PC-3 (cell line): ENCODE results near the gene TOMM20. TPM values are rescaled to one million over a fixed set of nuclear protein-coding genes. Genes with fewer than 3 reads are reported as not detected.
"Not testable (repeated sequence)": the region's sequence is repeated elsewhere in the genome, so short reads cannot be mapped to it uniquely, and the experiment has no call there.

Source experiments
- ATAC-seq: fragments of 200-7000 bp; cut with Tn5 transposase; 2 replicates; pipeline ENCODE4 v1.9.1; 2020; ENCODE audit warnings: mild to moderate bottlenecking, moderate library complexity
- BruUV-seq: library from RNA; stranded (reverse); fragments of 400-500 nt; replicated peaks from 2 replicates; lab custom pipeline; 2021; lab: Mats Ljungman, UMichigan
- CTCF ChIA-PET: fragments of 300-600 bp; sonication (Branson Sonifier 250); formaldehyde crosslinking; loops from one replicate; lab custom pipeline; 2022; ENCODE audit warnings: antibody characterized with exemption; lab: Charles Lee
- POLR2A ChIA-PET: fragments of 300-600 bp; sonication (Branson Sonifier 250); formaldehyde crosslinking; loops from one replicate; lab custom pipeline; 2022; ENCODE audit warnings: antibody characterized with exemption; ENCODE audit not compliant: unreplicated experiment; lab: Charles Lee
- DNase-seq: peaks from one replicate; pipeline ENCODE4 v3.0.0-alpha.2; 2015
- H2AFZ ChIP-seq: fragments of 300-600 bp; sonication (generic); 2 replicates; pipeline ENCODE4 v1.6.0; 2016; ENCODE audit warnings: antibody characterized with exemption, low read length
- H3F3A ChIP-seq: fragments of 300-600 bp; sonication (generic); one replicate; pipeline ENCODE4 v1.6.0; 2017; ENCODE audit warnings: antibody characterized with exemption, low read length, control low read depth, mild to moderate bottlenecking; ENCODE audit not compliant: unreplicated experiment
- H3K27ac ChIP-seq: fragments of 300-600 bp; sonication (generic); 2 replicates; pipeline ENCODE4 v1.5.1; 2016; ENCODE audit warnings: mild to moderate bottlenecking, low read length
- H3K27me3 ChIP-seq: fragments of 300-600 bp; sonication (generic); 2 replicates; pipeline ENCODE4 v1.6.1; 2016; ENCODE audit warnings: low read length, mixed read lengths
- H3K36me3 ChIP-seq: fragments of 300-600 bp; sonication (generic); 2 replicates; pipeline ENCODE4 v1.6.1; 2016; ENCODE audit warnings: low read depth, mixed run types, low read length, mixed read lengths
- H3K4me1 ChIP-seq: fragments of 300-600 bp; sonication (generic); 2 replicates; pipeline ENCODE4 v1.5.1; 2016; ENCODE audit warnings: low read length; ENCODE audit not compliant: insufficient read depth
- H3K4me2 ChIP-seq: fragments of 300-600 bp; sonication (generic); 2 replicates; pipeline ENCODE4 v1.6.0; 2016; ENCODE audit warnings: low read length
- H3K4me3 ChIP-seq: fragments of 300-600 bp; sonication (generic); 2 replicates; pipeline ENCODE4 v1.5.1; 2016; ENCODE audit warnings: mild to moderate bottlenecking, low read length, mixed read lengths
- H3K79me2 ChIP-seq: fragments of 300-600 bp; sonication (generic); 2 replicates; pipeline ENCODE4 v1.6.1; 2017; ENCODE audit warnings: low read length, mixed read lengths
- H3K9ac ChIP-seq: fragments of 300-600 bp; sonication (generic); 2 replicates; pipeline ENCODE4 v1.6.0; 2016; ENCODE audit warnings: mild to moderate bottlenecking, low read length
- H3K9me2 ChIP-seq: fragments of 300-600 bp; sonication (generic); replicated peaks from 2 replicates; pipeline ENCODE4 v1.6.1; 2016; ENCODE audit warnings: mixed run types, low read length, mixed read lengths
- H3K9me3 ChIP-seq: fragments of 300-600 bp; sonication (generic); 2 replicates; pipeline ENCODE4 v1.6.1; 2016; ENCODE audit warnings: low read length, mixed read lengths
- H4K20me1 ChIP-seq: fragments of 300-600 bp; sonication (generic); 2 replicates; pipeline ENCODE4 v1.6.1; 2016; ENCODE audit warnings: low read length, mixed read lengths
- EZH2 ChIP-seq: fragments of 300-600 bp; sonication (generic); IDR thresholded peaks from one replicate; pipeline ENCODE4 v1.6.1; 2017; ENCODE audit warnings: antibody characterized with exemption, mild to moderate bottlenecking, low read length; ENCODE audit not compliant: unreplicated experiment
- EZH2phosphoT487 ChIP-seq: fragments of 300-600 bp; sonication (generic); IDR thresholded peaks from 2 replicates; pipeline ENCODE4 v1.6.1; 2018; ENCODE audit warnings: mild to moderate bottlenecking, antibody characterized with exemption, low read length, borderline replicate concordance
- intact Hi-C: fragments of 100-400 bp; cut with micrococcal nuclease; formaldehyde crosslinking; loops from 2 replicates; pipeline ENCODE4 v1.9.0; 2023
- total RNA-seq: library from RNA; depleted of rRNA; stranded (reverse); fragments of >200 nt; gene quantifications from 2 replicates; pipeline ENCODE4 v1.2.3, GENCODE V29; 2014
- TF ChIP-seq, protein P1 (sequence below): fragments of 300-600 bp; sonication (generic); conservative IDR thresholded peaks from 2 replicates; pipeline ENCODE4 v1.5.1; 2017; ENCODE audit warnings: antibody characterized with exemption, low read depth, mild to moderate bottlenecking, low read length

TOMM20 gene
- total RNA-seq, 1 experiment from 2014 or later, result 48.0 TPM

DNA sequence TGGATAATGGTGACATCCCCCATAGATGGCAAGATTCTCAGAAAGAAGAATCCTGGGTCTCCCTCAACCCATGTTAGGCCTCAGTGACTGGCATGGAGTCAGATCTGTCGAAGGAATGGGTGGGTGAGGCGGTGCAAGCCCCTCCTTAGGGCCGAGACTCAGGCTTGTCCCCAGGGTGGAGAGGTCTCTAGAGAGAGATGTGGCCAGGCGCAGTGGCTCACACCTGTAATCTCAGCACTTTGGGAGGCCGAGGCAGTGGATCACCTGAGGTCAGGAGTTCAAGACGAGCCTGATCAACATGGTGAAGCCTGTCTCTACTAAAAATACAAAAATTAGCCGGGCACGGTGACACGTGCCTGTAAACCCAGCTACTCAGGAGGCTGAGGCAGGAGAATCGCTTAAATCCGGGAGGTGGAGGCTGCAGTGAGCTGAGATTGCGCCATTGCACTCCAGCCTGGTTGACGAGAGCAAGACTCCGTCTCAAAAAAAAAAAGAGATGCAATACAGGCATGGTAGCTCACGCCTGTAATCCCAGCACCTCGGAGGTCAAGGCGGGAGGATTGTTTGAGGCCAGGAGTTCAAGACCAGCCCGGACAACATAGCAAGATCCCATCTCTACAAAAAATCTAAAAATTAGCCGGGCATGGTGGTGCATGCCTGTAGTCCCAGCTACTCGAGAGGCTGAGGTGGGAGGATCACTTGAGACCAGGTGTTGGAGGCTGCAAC is 37.2 kb downstream of the TOMM20 start:
- H3F3A ChIP-seq, H3K9ac ChIP-seq, H3K4me1 ChIP-seq, ATAC-seq, H3K27ac ChIP-seq, DNase-seq, CTCF ChIA-PET, H3K4me3 ChIP-seq, intact Hi-C loops, H3K36me3 ChIP-seq, H4K20me1 ChIP-seq, H3K4me2 ChIP-seq, H3K79me2 ChIP-seq, H3K9me2 ChIP-seq, H2AFZ ChIP-seq, BruUV-seq, H3K27me3 ChIP-seq, H3K9me3 ChIP-seq: not testable (repeated sequence)
- POLR2A ChIA-PET, result interaction anchor here (0.6 kb wide), 1 partner anchor 18 kb away, joined by 3 read pairs; no protein-coding TSS in a partner anchor

DNA sequence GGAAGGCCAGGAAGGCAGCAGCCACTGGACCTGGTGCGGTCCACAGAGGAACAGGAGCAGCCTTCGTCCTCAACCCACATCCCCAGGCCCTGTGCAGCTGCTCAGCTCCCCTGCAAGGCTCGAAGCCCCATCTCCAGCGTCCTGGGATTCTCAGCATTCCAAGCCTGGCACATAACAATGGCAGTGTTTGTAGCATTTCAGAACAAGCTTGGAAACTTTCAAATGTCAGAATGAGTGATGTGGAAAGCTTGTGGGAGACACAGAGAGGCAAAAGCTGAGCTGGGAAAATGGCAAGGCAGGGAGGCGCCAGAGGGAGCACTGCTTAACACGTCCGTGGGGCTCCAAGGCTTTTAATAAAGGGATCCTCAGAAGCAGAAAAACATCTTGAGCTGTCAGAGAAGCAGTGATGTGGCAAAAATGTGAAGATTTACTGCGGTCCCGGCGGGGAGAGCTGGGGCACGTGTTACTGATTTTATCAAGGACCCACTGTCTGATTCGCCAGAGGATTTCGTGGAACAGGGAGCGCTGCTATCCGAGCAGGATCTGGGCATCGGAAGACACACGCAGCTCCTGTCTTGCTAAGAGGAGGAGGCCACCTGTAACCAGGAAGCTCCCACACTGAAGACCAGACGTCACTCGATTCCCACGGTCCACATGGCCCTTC is 38.1 kb downstream of the TOMM20 start:
- Histone ChIP-seq H4K20me1 (no peaks in the 10 kb centered on the region), H3K9me3 (no peaks in the 10 kb centered on the region), H3K36me3 (no peaks in the 10 kb centered on the region), H3K27me3 (no peaks in the 10 kb centered on the region), H3K9me2 (no peaks in the 10 kb centered on the region), H3K79me2 (no peaks in the 10 kb centered on the region), H3K4me1 (0 out of 2 replicates have a peak, but pooled peaks cover 5% of the 10 kb centered on the region), H3K27ac (no peak overlapping the region), H3F3A (no peaks in the 10 kb centered on the region), H3K4me3 (no peak overlapping the region), H3K4me2 (no peak overlapping the region), H2AFZ (no peak overlapping the region), H3K9ac (no peak overlapping the region)
- no peak for TF ChIP-seq EZH2phosphoT487
- TF ChIP-seq, protein P1, sequence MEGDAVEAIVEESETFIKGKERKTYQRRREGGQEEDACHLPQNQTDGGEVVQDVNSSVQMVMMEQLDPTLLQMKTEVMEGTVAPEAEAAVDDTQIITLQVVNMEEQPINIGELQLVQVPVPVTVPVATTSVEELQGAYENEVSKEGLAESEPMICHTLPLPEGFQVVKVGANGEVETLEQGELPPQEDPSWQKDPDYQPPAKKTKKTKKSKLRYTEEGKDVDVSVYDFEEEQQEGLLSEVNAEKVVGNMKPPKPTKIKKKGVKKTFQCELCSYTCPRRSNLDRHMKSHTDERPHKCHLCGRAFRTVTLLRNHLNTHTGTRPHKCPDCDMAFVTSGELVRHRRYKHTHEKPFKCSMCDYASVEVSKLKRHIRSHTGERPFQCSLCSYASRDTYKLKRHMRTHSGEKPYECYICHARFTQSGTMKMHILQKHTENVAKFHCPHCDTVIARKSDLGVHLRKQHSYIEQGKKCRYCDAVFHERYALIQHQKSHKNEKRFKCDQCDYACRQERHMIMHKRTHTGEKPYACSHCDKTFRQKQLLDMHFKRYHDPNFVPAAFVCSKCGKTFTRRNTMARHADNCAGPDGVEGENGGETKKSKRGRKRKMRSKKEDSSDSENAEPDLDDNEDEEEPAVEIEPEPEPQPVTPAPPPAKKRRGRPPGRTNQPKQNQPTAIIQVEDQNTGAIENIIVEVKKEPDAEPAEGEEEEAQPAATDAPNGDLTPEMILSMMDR, result no peak
- no peak for TF ChIP-seq EZH2
- intact Hi-C loops, result no loop called here
- no TSS peak for BruUV-seq
- DNase-seq (no peak), ATAC-seq (no peak)
- CTCF ChIA-PET, result no interaction called here
- POLR2A ChIA-PET, result no interaction called here

DNA sequence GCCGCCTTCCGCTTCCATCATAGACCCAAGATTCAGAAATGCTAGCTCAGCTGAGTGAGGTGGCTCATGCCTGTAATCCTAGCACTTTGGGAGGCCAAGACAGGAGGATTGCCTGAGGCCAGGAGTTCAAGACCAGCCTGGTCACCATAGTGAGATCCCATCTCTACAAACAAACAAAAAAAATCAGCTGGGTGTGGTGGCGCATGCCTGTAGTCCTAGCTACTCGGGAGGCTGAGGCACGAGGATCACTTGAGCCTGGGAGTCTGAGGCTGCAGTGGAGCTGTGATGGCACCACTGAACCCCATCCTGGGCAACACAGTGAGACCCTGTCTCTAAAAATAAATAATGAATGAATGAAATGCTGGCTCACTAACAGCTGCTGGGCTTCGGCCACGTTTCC is 39.7 kb downstream of the TOMM20 start:
- intact Hi-C loops, result no loop called here
- Histone ChIP-seq H2AFZ (no peak overlapping the region), H4K20me1 (no peaks in the 10 kb centered on the region), H3K9me2 (no peaks in the 10 kb centered on the region), H3K4me2 (no peak overlapping the region), H3K27ac (no peak overlapping the region), H3K9me3 (no peaks in the 10 kb centered on the region), H3K4me3 (no peak overlapping the region), H3K36me3 (no peaks in the 10 kb centered on the region), H3F3A (no peaks in the 10 kb centered on the region), H3K4me1 (peaks cover 7% of the 10 kb centered on the region), H3K79me2 (no peaks in the 10 kb centered on the region), H3K27me3 (no peaks in the 10 kb centered on the region), H3K9ac (no peak overlapping the region)
- ChIA-PET POLR2A (no interaction called here), CTCF (no interaction called here)
- no peak for DNase-seq
- no peak for ATAC-seq
- no TSS peak for BruUV-seq
- TF ChIP-seq EZH2phosphoT487, result no peak
- TF ChIP-seq EZH2, result no peak
